ENCODE measurements around the gene AVEN. TPM values are rescaled to one million over a fixed set of nuclear protein-coding genes. Genes with fewer than 3 reads are reported as not detected.

The AVEN gene
- total RNA-seq, 2 experiments from 2014 or later: 6.3 to 13.5 TPM

- no peak overlapping the region for H3K4me2 ChIP-seq (ENCODE audit: low read length)
- no peaks in the 10 kb centered on the region for H3K4me1 ChIP-seq (ENCODE audit: insufficient read depth, low read length, poor library complexity, severe bottlenecking)
- no peak for DNase-seq (ENCODE audit: low spot score)
- H3K9me3 ChIP-seq (ENCODE audit: low read length): no peaks in the 10 kb centered on the region
- H2AFZ ChIP-seq (ENCODE audit: low read length): no peak overlapping the region
- TF ChIP-seq CTCF (conservative IDR thresholded peaks at IDR 0.05; ENCODE audit: low read length) (no peak), EZH2phosphoT487 (IDR thresholded peaks at IDR 0.05; ENCODE audit: borderline replicate concordance, low read depth, low read length) (no peak)
- BruUV-seq (replicated peaks): no TSS peak
- H3K4me3 ChIP-seq (ENCODE audit: low read depth, low read length, poor library complexity, severe bottlenecking): no peak overlapping the region
- no peaks in the 10 kb centered on the region for H3K9me2 ChIP-seq (ENCODE audit: insufficient read depth, low read length)
- intact Hi-C loops (cut with micrococcal nuclease; ENCODE audit: unreplicated experiment): no loop called here
- H3K27ac ChIP-seq (ENCODE audit: low read depth, low read length, poor library complexity, severe bottlenecking): no peak overlapping the region
- POLR2A ChIA-PET: no interaction called here
- CTCF ChIA-PET (ENCODE audit: unreplicated experiment): no interaction called here
- no peaks in the 10 kb centered on the region for H4K20me1 ChIP-seq (ENCODE audit: insufficient read depth, low read length)
- no peaks in the 10 kb centered on the region for H3K36me3 ChIP-seq (ENCODE audit: insufficient read depth, low read length)
- no peaks in the 10 kb centered on the region for H3K79me2 ChIP-seq (ENCODE audit: insufficient read depth, low read depth, low read length)
Measured at GRCh38 chr15:34014556-34014955, 24.4 kb downstream of the AVEN start.

- DNase-seq (ENCODE audit: low spot score): no peak
- Histone ChIP-seq H3K9me3 (ENCODE audit: low read length) (no peaks in the 10 kb centered on the region), H3K27ac (ENCODE audit: low read depth, low read length, poor library complexity, severe bottlenecking) (no peak overlapping the region), H3K9me2 (ENCODE audit: insufficient read depth, low read length) (no peaks in the 10 kb centered on the region), H3K79me2 (ENCODE audit: insufficient read depth, low read depth, low read length) (no peaks in the 10 kb centered on the region), H2AFZ (ENCODE audit: low read length) (no peak overlapping the region), H4K20me1 (ENCODE audit: insufficient read depth, low read length) (no peaks in the 10 kb centered on the region), H3K36me3 (ENCODE audit: insufficient read depth, low read length) (no peaks in the 10 kb centered on the region), H3K4me3 (ENCODE audit: low read depth, low read length, poor library complexity, severe bottlenecking) (no peak overlapping the region), H3K4me1 (ENCODE audit: insufficient read depth, low read length, poor library complexity, severe bottlenecking) (no peaks in the 10 kb centered on the region), H3K4me2 (ENCODE audit: low read length) (no peak overlapping the region)
- TF ChIP-seq CTCF (conservative IDR thresholded peaks at IDR 0.05; ENCODE audit: low read length) (no peak), EZH2phosphoT487 (IDR thresholded peaks at IDR 0.05; ENCODE audit: borderline replicate concordance, low read depth, low read length) (no peak)
- POLR2A ChIA-PET: no interaction called here
- no TSS peak for BruUV-seq (replicated peaks)
- CTCF ChIA-PET (ENCODE audit: unreplicated experiment): interaction anchor here (0.7 kb wide), 1 partner anchor 1487 kb away, joined by 3 read pairs; no protein-coding TSS in a partner anchor
- intact Hi-C loops (cut with micrococcal nuclease; ENCODE audit: unreplicated experiment): no loop called here
Measured at GRCh38 chr15:34013746-34014145, 25.3 kb downstream of the AVEN start.

- Histone ChIP-seq H3K36me3 (ENCODE audit: insufficient read depth, low read length) (no peaks in the 10 kb centered on the region), H3K27ac (ENCODE audit: low read depth, low read length, poor library complexity, severe bottlenecking) (no peak overlapping the region), H3K9me3 (ENCODE audit: low read length) (no peaks in the 10 kb centered on the region), H3K79me2 (ENCODE audit: insufficient read depth, low read depth, low read length) (no peaks in the 10 kb centered on the region), H2AFZ (ENCODE audit: low read length) (no peak overlapping the region), H3K4me3 (ENCODE audit: low read depth, low read length, poor library complexity, severe bottlenecking) (no peak overlapping the region), H3K4me1 (ENCODE audit: insufficient read depth, low read length, poor library complexity, severe bottlenecking) (no peaks in the 10 kb centered on the region), H3K9me2 (ENCODE audit: insufficient read depth, low read length) (no peaks in the 10 kb centered on the region), H3K4me2 (ENCODE audit: low read length) (no peak overlapping the region), H4K20me1 (ENCODE audit: insufficient read depth, low read length) (no peaks in the 10 kb centered on the region)
- CTCF ChIA-PET (ENCODE audit: unreplicated experiment): no interaction called here
- no peak for TF ChIP-seq EZH2phosphoT487 (IDR thresholded peaks at IDR 0.05; ENCODE audit: borderline replicate concordance, low read depth, low read length)
- no peak for TF ChIP-seq CTCF (conservative IDR thresholded peaks at IDR 0.05; ENCODE audit: low read length)
- BruUV-seq (replicated peaks): no TSS peak
- DNase-seq (ENCODE audit: low spot score): no peak
- POLR2A ChIA-PET: no interaction called here
- intact Hi-C loops (cut with micrococcal nuclease; ENCODE audit: unreplicated experiment): loop anchor here (1.0 kb wide), 1 partner anchor 12 kb away; no protein-coding TSS in a partner anchor
Measured at GRCh38 chr15:34012461-34013028, 26.5 kb downstream of the AVEN start.
